IMR-90 (cell line): ENCODE results near the gene GNAI1. TPM values are rescaled to one million over a fixed set of nuclear protein-coding genes. Genes with fewer than 3 reads are reported as not detected.
A peak's percentile ranks its signal among the peaks of the same experiment; 100 is the strongest.

Experiments
- ATAC-seq: fragments of 200-7000 bp; cut with Tn5 transposase; 2 replicates; pipeline ENCODE4 v1.9.1; 2020; ENCODE audit warnings: low read depth, mild to moderate bottlenecking, moderate library complexity
- BruUV-seq: library from RNA; stranded (reverse); fragments of 400-500 nt; replicated peaks from 2 replicates; lab custom pipeline; 2021; lab: Mats Ljungman, UMichigan
- CTCF ChIA-PET: fragments of 300-600 bp; formaldehyde crosslinking; extraction: SDS; loops from one replicate; lab custom pipeline; 2021; ENCODE audit warnings: antibody characterized with exemption; lab: Yijun Ruan, JAX
- POLR2A ChIA-PET: fragments of 300-600 bp; sonication (Branson Sonifier 250); formaldehyde crosslinking; loops from one replicate; lab custom pipeline; 2022; ENCODE audit warnings: antibody characterized with exemption; ENCODE audit not compliant: unreplicated experiment; lab: Charles Lee
- DNase-seq: peaks from one replicate; pipeline ENCODE4 v3.0.0; 2013
- H2AFZ ChIP-seq: replicated peaks from 2 replicates; pipeline ENCODE3; 2013; ENCODE audit warnings: low read length, mild to moderate bottlenecking; ENCODE audit not compliant: poor library complexity
- H2AK5ac ChIP-seq: 2 replicates; pipeline ENCODE4 v1.6.1; 2013; ENCODE audit warnings: low read depth, low read length, inconsistent platforms
- H2AK9ac ChIP-seq: replicated peaks from 2 replicates; pipeline ENCODE3; 2013; ENCODE audit warnings: mild to moderate bottlenecking, low read depth, low read length, moderate library complexity; ENCODE audit not compliant: poor library complexity
- H2BK120ac ChIP-seq: 2 replicates; pipeline ENCODE4 v1.6.1; 2013; ENCODE audit warnings: low read depth, low read length, inconsistent platforms
- H2BK15ac ChIP-seq: 3 replicates; pipeline ENCODE4 v1.6.1; 2013; ENCODE audit warnings: low read depth, low read length, inconsistent platforms
- H2BK20ac ChIP-seq: 2 replicates; pipeline ENCODE4 v1.6.1; 2013; ENCODE audit warnings: low read depth, mild to moderate bottlenecking, inconsistent platforms, low read length, moderate library complexity
- H2BK5ac ChIP-seq: 2 replicates; pipeline ENCODE4 v1.6.1; 2013; ENCODE audit warnings: mild to moderate bottlenecking, low read depth, low read length, inconsistent platforms; ENCODE audit not compliant: poor library complexity, severe bottlenecking
- H3K14ac ChIP-seq: replicated peaks from 2 replicates; pipeline ENCODE4 v1.6.1; 2013; ENCODE audit warnings: low read depth, low read length, inconsistent platforms
- H3K18ac ChIP-seq: 2 replicates; pipeline ENCODE4 v1.6.1; 2013; ENCODE audit warnings: low read depth, low read length, control low read depth
- H3K23ac ChIP-seq: 2 replicates; pipeline ENCODE4 v1.6.1; 2013; ENCODE audit warnings: low read depth, low read length, inconsistent platforms
- H3K27ac ChIP-seq: 2 replicates; pipeline ENCODE4 v1.5.1; 2013; ENCODE audit warnings: mild to moderate bottlenecking, control low read depth, low read length; ENCODE audit not compliant: insufficient read depth
- H3K27me3 ChIP-seq: 2 replicates; pipeline ENCODE4 v1.6.1; 2013; ENCODE audit warnings: low read length; ENCODE audit not compliant: control insufficient read depth, insufficient read depth
- H3K36me3 ChIP-seq: 2 replicates; pipeline ENCODE4 v1.6.1; 2013; ENCODE audit warnings: low read length, mixed read lengths; ENCODE audit not compliant: control insufficient read depth, insufficient read depth
- H3K4ac ChIP-seq: 2 replicates; pipeline ENCODE4 v1.6.1; 2013; ENCODE audit warnings: low read depth, low read length, inconsistent platforms
- H3K4me1 ChIP-seq: 2 replicates; pipeline ENCODE4 v1.6.1; 2013; ENCODE audit warnings: low read length, mixed read lengths; ENCODE audit not compliant: control insufficient read depth, insufficient read depth
- H3K4me2 ChIP-seq: 2 replicates; pipeline ENCODE4 v1.6.1; 2013; ENCODE audit warnings: low read depth, mild to moderate bottlenecking, control low read depth, low read length, moderate library complexity
- H3K4me3 ChIP-seq: 2 replicates; pipeline ENCODE4 v1.5.1; 2013; ENCODE audit warnings: low read depth, mild to moderate bottlenecking, control low read depth, low read length, moderate library complexity; ENCODE audit not compliant: insufficient read depth
- H3K56ac ChIP-seq: 2 replicates; pipeline ENCODE4 v1.6.1; 2013; ENCODE audit warnings: low read length, inconsistent platforms; ENCODE audit not compliant: insufficient read depth; ENCODE audit errors: extremely low read depth
- H3K79me1 ChIP-seq, 2 experiments: 2 replicates each; pipeline ENCODE4 v1.6.1; 2013; ENCODE audit warnings: low read length in 2 of 2, inconsistent platforms in 1 of 2, low read depth in 1 of 2
- H3K9ac ChIP-seq: 2 replicates; pipeline ENCODE4 v1.6.1; 2013; ENCODE audit warnings: low read depth, low read length, control low read depth
- H3K9me1 ChIP-seq: 2 replicates; pipeline ENCODE4 v1.6.1; 2013; ENCODE audit warnings: low read length, inconsistent platforms; ENCODE audit not compliant: insufficient read depth
- H3K9me3 ChIP-seq: 2 replicates; pipeline ENCODE4 v1.6.1; 2013; ENCODE audit warnings: low read length; ENCODE audit not compliant: control insufficient read depth, insufficient read depth
- H4K20me1 ChIP-seq: 2 replicates; pipeline ENCODE4 v1.6.1; 2013; ENCODE audit warnings: low read length, inconsistent platforms; ENCODE audit not compliant: insufficient read depth
- H4K5ac ChIP-seq: 2 replicates; pipeline ENCODE4 v1.6.1; 2013; ENCODE audit warnings: mild to moderate bottlenecking, low read depth, low read length, control low read depth
- H4K8ac ChIP-seq, 2 experiments: 2 replicates each; pipeline ENCODE4 v1.6.1; 2013; ENCODE audit warnings: low read depth in 2 of 2, low read length in 2 of 2, control low read depth in 1 of 2, inconsistent platforms in 1 of 2
- H4K91ac ChIP-seq: 2 replicates; pipeline ENCODE4 v1.6.1; 2013; ENCODE audit warnings: low read depth, low read length, inconsistent platforms; ENCODE audit not compliant: insufficient read depth
- BHLHE40 ChIP-seq: fragments of 150-350 bp; IDR thresholded peaks from 2 replicates; pipeline ENCODE4 v1.6.1; 2016; ENCODE audit warnings: mild to moderate bottlenecking, low read depth, low read length
- CEBPB ChIP-seq: IDR thresholded peaks from 2 replicates; pipeline ENCODE4 v1.6.1; 2012; ENCODE audit warnings: low read depth, low read length, improper control_type of control experiment
- CHD1 ChIP-seq: IDR thresholded peaks from 2 replicates; pipeline ENCODE4 v1.6.1; 2012; ENCODE audit warnings: low read depth, low read length, improper control_type of control experiment
- CTCF ChIP-seq: conservative IDR thresholded peaks from 2 replicates; pipeline ENCODE4 v1.5.1; 2012; ENCODE audit warnings: mild to moderate bottlenecking, low read depth, low read length, improper control_type of control experiment
- ELK1 ChIP-seq: fragments of 150-350 bp; IDR thresholded peaks from 2 replicates; pipeline ENCODE4 v1.6.1; 2016; ENCODE audit warnings: low read depth, mild to moderate bottlenecking, low read length, moderate library complexity, borderline replicate concordance
- FOS ChIP-seq: fragments of 150-350 bp; IDR thresholded peaks from 2 replicates; pipeline ENCODE4 v1.6.1; 2016; ENCODE audit warnings: low read depth, low read length
- MAFK ChIP-seq: IDR thresholded peaks from 2 replicates; pipeline ENCODE4 v1.6.1; 2012; ENCODE audit warnings: low read depth, low read length, improper control_type of control experiment
- MAZ ChIP-seq: IDR thresholded peaks from 2 replicates; pipeline ENCODE4 v1.6.1; 2012; ENCODE audit warnings: low read depth, mild to moderate bottlenecking, low read length, improper control_type of control experiment, moderate library complexity, borderline replicate concordance
- MXI1 ChIP-seq: IDR thresholded peaks from 2 replicates; pipeline ENCODE4 v1.6.1; 2012; ENCODE audit warnings: low read depth, mild to moderate bottlenecking, low read length, moderate library complexity, borderline replicate concordance
- NFE2L2 ChIP-seq: fragments of 150-350 bp; IDR thresholded peaks from 2 replicates; pipeline ENCODE4 v1.6.1; 2016; ENCODE audit warnings: low read depth, mild to moderate bottlenecking, low read length
- POLR2A ChIP-seq: IDR thresholded peaks from 2 replicates; pipeline ENCODE4 v1.6.1; 2012; ENCODE audit warnings: mild to moderate bottlenecking, low read depth, low read length
- RAD21 ChIP-seq: IDR thresholded peaks from 2 replicates; pipeline ENCODE4 v1.6.1; 2012; ENCODE audit warnings: low read length, improper control_type of control experiment
- RCOR1 ChIP-seq: IDR thresholded peaks from 2 replicates; pipeline ENCODE4 v1.6.1; 2012; ENCODE audit warnings: mild to moderate bottlenecking, low read length, improper control_type of control experiment; ENCODE audit not compliant: insufficient replicate concordance
- RFX5 ChIP-seq: IDR thresholded peaks from 2 replicates; pipeline ENCODE4 v1.8.0; 2012; ENCODE audit warnings: low read depth, mild to moderate bottlenecking, low read length, moderate library complexity
- SMC3 ChIP-seq: fragments of 150-350 bp; IDR thresholded peaks from 2 replicates; pipeline ENCODE4 v1.6.1; 2016; ENCODE audit warnings: low read depth, mild to moderate bottlenecking, antibody characterized with exemption, low read length, moderate library complexity
- USF2 ChIP-seq: fragments of 150-350 bp; IDR thresholded peaks from 2 replicates; pipeline ENCODE4 v1.6.1; 2017; ENCODE audit warnings: mild to moderate bottlenecking, antibody characterized with exemption, low read length, low read depth
- WGBS, 2 experiments: methylation state at CpG; one replicate each; pipeline versions ENCODE4 v1.1.5 to v1.1.7; 2013; ENCODE audit warnings: missing lambda C conversion rate in 2 of 2; ENCODE audit not compliant: insufficient read length in 1 of 2; ENCODE audit errors: extremely low coverage in 2 of 2; 5-methylcytosine and 5-hydroxymethylcytosine counted together
- dilution Hi-C: fragments of 300-500 bp; cut with HindIII; formaldehyde crosslinking; loops from one replicate; pipeline ENCODE4 v1.14.3; 2018; ENCODE audit warnings: low sequenced_read_pairs; ENCODE audit not compliant: unreplicated experiment
- in situ Hi-C: fragments of 300-500 bp; cut with MboI; formaldehyde crosslinking; loops from 3 replicates; pipeline ENCODE4 v1.14.3; 2019; ENCODE audit warnings: low sequenced_read_pairs, inconsistent platforms, mixed read lengths
- intact Hi-C: fragments of 100-400 bp; cut with micrococcal nuclease; formaldehyde crosslinking; loops from 2 replicates; pipeline ENCODE4 v1.10.0; 2022
- polyA plus RNA-seq, 3 experiments: library from polyadenylated mRNA; depleted of rRNA; stranded (reverse); fragments of >200 nt; gene quantifications; 2 replicates each; pipeline ENCODE4 v1.2.3, GENCODE V29; 2012; ENCODE audit warnings: low replicate concordance in 1 of 3
- total RNA-seq: library from RNA; depleted of rRNA; stranded (reverse); fragments of >200 nt; gene quantifications from 2 replicates; pipeline ENCODE4 v1.2.3, GENCODE V29; 2012

Gene GNAI1
- total and polyA plus RNA-seq, 2 of the 4 experiments (the other 2 are of a cell fraction) = 21.1 to 26.5 TPM

GRCh38 chr7:80097756-80098155 is 36.9 kb upstream of the GNAI1 start:
- no peaks in the 10 kb centered on the region; the same call in 1 of the 2 replicates for H3K9me1 ChIP-seq
- H2BK15ac ChIP-seq = no peak overlapping the region
- ATAC-seq (no peak), DNase-seq (no peak)
- H4K20me1 ChIP-seq = no peaks in the 10 kb centered on the region
- H3K4me1 ChIP-seq = no peaks in the 10 kb centered on the region; the same call in 1 of the 2 replicates
- 0 out of 2 replicates have a peak overlapping the region, but pooled peaks have one; percentile 29 for H3K14ac ChIP-seq
- no peak overlapping the region; the same call in 1 of the 2 replicates for H2AK5ac ChIP-seq
- H3K79me1 ChIP-seq = no peaks in the 10 kb centered on the region
- WGBS, 2 experiments = no CpG with 5 or more reads among the region's 2 CpGs
- H2BK20ac ChIP-seq = no peak overlapping the region
- H3K27me3 ChIP-seq = no peaks in the 10 kb centered on the region
- no peak overlapping the region for H3K4ac ChIP-seq
- no peak overlapping the region for H2AFZ ChIP-seq
- H3K9ac ChIP-seq = no peak overlapping the region
- no peak overlapping the region for H4K8ac ChIP-seq
- no peak overlapping the region for H2BK120ac ChIP-seq
- H3K27ac ChIP-seq = no peak overlapping the region
- no peak for TF ChIP-seq CEBPB
- no peak for TF ChIP-seq RCOR1
- TF ChIP-seq NFE2L2 = no peak
- no peak for TF ChIP-seq CHD1
- TF ChIP-seq BHLHE40 = no peak
- TF ChIP-seq ELK1 = no peak
- no peak for TF ChIP-seq RFX5
- TF ChIP-seq FOS = no peak
- no peak for TF ChIP-seq RAD21
- no peak for TF ChIP-seq MAFK
- TF ChIP-seq USF2 = no peak
- no peak for TF ChIP-seq CTCF
- no peak for TF ChIP-seq MAZ
- no peak for TF ChIP-seq SMC3
- TF ChIP-seq POLR2A = no peak
- no peak for TF ChIP-seq MXI1
- POLR2A ChIA-PET = no interaction called here
- H2BK5ac ChIP-seq = no peak overlapping the region
- no peak overlapping the region for H3K56ac ChIP-seq
- no peak overlapping the region for H4K91ac ChIP-seq
- intact Hi-C loops = loop anchor here (5.0 kb wide), 2 partner anchors 35 kb away; partner anchors contain the start of gene GNAI1
- no peak overlapping the region for H3K4me2 ChIP-seq
- no peaks in the 10 kb centered on the region for H3K9me3 ChIP-seq
- H4K5ac ChIP-seq = no peak overlapping the region
- no TSS peak for BruUV-seq
- H2AK9ac ChIP-seq = no peak overlapping the region
- no peaks in the 10 kb centered on the region for H3K36me3 ChIP-seq
- CTCF ChIA-PET = interaction anchor here (0.6 kb wide), 1 partner anchor 15 kb away, joined by 3 read pairs; no protein-coding TSS in a partner anchor
- dilution Hi-C loops = no loop called here
- in situ Hi-C loops = loop anchor here (25.0 kb wide), 1 partner anchor 565 kb away; no protein-coding TSS in a partner anchor
- H3K4me3 ChIP-seq = no peak overlapping the region
- no peak overlapping the region for H3K18ac ChIP-seq
- H3K23ac ChIP-seq = peak overlapping the region; percentile 37; the same call in 1 of the 2 replicates
